ENCODE measurements around the gene LMAN1L.

- TF ChIP-seq CTCF (conservative IDR thresholded peaks at IDR 0.05; ENCODE audit: low read depth, low read length), result no peak
- TF ChIP-seq POLR2A (IDR thresholded peaks at IDR 0.05; ENCODE audit: low read depth, low read length), result no peak
- no peak for TF ChIP-seq MAZ (IDR thresholded peaks at IDR 0.05; ENCODE audit: borderline replicate concordance, low read depth, low read length)
- TF ChIP-seq RAD21 (IDR thresholded peaks at IDR 0.05; ENCODE audit: low read length), result no peak
- no peak for TF ChIP-seq RCOR1 (IDR thresholded peaks at IDR 0.05; ENCODE audit: insufficient replicate concordance, low read length)
- TF ChIP-seq FOS (IDR thresholded peaks at IDR 0.05; ENCODE audit: low read depth, low read length), result no peak
- no peak for TF ChIP-seq CHD1 (IDR thresholded peaks at IDR 0.05; ENCODE audit: low read depth, low read length)
- no peak for TF ChIP-seq BHLHE40 (IDR thresholded peaks at IDR 0.05; ENCODE audit: low read depth, low read length)
- no peak for TF ChIP-seq RFX5 (IDR thresholded peaks at IDR 0.05; ENCODE audit: low read depth, low read length)
- TF ChIP-seq ELK1 (IDR thresholded peaks at IDR 0.05; ENCODE audit: borderline replicate concordance, low read depth, low read length), result no peak
- TF ChIP-seq CEBPB (IDR thresholded peaks at IDR 0.05; ENCODE audit: low read depth, low read length), result no peak
- TF ChIP-seq SMC3 (IDR thresholded peaks at IDR 0.05; ENCODE audit: low read depth, low read length), result no peak
- no peak for TF ChIP-seq MAFK (IDR thresholded peaks at IDR 0.05; ENCODE audit: low read depth, low read length)
- no peak for TF ChIP-seq USF2 (IDR thresholded peaks at IDR 0.05; ENCODE audit: low read depth, low read length)
Measured at GRCh38 chr15:74804935-74805334, 7.7 kb upstream of the LMAN1L start.

All from IMR-90 (cell line).